GM19452 (cell line): ENCODE data around the gene DERL3.

Experiments
- ATAC-seq: cut with Tn5 transposase; IDR thresholded peaks from one replicate; pipeline ENCODE4 v1.9.1; 2021; ENCODE audit not compliant: unreplicated experiment

The DERL3 gene

DNA sequence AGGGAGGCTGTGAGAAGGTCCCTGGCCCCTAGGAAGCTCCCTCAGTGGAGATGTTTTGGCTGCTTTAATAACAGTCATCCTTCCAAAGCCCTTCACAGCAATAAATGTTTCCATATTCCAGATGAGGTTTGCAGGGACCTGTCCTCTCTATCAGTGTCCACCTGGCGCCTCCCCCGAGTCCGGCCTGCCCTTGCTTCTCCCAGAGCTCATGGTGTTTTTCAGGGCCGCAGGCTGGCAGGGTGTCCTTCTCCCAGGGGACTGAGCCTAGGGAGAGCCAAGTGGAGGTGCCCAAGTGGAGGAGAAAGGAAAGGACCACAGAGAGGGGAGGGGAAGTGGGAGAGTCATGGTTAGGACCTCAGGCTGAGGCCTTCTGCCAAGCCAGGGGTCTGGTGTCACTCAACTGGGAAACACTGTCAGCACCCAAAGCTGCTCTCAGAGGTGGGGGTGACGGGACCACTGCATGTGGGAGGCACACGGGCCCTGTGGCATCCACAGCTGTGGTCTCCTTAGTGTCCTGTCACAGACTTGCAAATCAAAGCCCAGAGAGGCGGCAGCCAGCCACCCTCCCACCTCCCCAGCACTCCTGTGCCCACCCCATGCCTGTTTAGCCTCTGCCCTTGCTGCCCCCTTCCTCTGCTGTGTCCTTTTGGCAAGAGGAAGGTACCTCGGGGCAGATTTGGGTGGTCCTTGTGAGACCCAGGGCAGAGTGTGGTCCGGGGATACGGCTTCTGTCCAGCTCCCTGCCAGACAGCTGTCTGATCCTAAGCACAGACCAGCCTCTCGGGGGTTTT lies 6.4 kb downstream of the DERL3 start:
- no peak for ATAC-seq

DNA sequence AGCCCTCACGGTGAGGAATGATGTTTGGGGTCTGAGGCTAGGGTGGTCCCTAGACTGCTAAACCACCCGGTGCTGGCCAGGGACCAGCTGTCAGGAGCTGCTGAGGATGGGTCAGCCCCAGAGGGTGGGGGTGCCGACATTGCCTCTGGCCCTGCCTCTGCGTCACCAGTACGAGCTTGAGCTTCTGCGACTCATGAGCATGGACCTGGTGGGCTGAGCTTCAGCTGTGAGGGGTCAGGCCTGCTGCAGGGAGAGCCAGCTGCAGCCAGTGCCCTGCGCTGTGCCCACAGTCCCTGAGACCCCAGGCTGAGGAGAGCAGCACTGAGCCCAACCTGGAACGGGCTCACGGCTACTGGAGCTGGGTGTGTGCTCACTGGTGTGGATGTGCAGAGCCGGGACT lies 7.0 kb downstream of the DERL3 start:
- no peak for ATAC-seq

DNA sequence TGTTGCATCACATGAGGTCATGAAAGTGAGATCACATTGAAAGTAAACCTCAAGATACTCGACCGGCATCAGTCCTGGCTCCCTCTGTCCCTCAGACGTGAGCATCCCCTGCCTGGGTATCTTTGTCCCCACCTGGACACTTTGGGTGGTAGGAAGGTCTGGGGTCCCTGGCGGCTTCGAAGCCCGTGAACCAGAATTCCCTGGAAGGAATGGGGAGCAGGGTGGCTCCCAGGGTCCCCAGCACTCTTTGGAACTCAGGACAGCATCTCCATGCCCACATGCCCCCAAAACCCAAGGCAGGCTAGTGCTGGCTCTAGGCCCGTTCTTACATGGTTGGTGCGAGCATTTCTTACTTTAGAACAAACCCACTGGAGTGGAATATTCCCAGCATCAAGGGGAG lies 7.5 kb downstream of the DERL3 start:
- ATAC-seq = no peak

- ATAC-seq = no peak
These were observed 8.9 kb downstream of the DERL3 start for GRCh38 chr22:23829845-23830372.

GRCh38 chr22:23828800-23829680 lies 9.8 kb downstream of the DERL3 start:
- ATAC-seq = no peak

GRCh38 chr22:23827351-23827995 lies 11.3 kb downstream of the DERL3 start:
- ATAC-seq = no peak

- ATAC-seq = no peak
These were observed 12.1 kb downstream of the DERL3 start for GRCh38 chr22:23826510-23827350.

- ATAC-seq = no peak
These were observed 13.4 kb downstream of the DERL3 start for GRCh38 chr22:23825246-23825905.

DNA sequence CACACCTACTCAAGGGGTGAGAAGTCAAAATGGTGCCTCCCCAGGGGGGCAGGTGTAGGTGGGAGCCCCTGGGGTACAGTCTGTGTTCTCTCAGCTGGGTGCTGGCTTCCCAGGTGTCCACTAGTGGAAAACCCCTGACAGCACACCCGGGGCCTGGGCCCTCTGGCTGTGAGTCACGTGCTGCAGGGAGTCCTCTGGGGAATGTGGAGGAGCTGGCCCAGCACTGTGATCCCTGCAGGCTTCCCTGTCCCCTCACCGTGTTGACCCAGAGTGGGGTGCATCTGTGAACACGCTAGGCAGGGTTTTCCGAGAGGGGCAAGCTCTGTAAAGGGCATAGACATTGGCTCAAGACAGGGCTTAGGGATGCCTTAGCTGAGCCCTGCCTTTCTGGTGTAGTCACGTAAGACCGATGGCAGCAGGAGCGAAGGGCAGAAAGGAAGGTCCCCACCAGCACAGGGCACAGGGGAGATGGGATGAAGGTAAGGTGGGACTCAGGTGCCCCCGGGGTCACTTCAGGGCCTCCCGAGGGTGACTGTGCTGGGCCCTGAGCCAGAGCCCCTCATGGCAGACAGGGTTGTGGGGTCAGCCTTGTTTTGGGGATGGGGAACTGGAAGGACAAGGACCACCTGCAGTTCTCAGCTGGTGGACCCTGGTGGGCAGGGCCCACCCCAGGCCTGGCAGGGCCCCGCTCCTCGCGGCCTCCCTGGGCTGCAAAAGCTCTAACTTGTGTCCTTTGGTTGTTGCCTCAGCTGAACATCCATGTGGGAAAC lies 14.1 kb downstream of the DERL3 start:
- ATAC-seq = no peak

GRCh38 chr22:23823331-23823791 lies 15.4 kb downstream of the DERL3 start:
- no peak for ATAC-seq

DNA sequence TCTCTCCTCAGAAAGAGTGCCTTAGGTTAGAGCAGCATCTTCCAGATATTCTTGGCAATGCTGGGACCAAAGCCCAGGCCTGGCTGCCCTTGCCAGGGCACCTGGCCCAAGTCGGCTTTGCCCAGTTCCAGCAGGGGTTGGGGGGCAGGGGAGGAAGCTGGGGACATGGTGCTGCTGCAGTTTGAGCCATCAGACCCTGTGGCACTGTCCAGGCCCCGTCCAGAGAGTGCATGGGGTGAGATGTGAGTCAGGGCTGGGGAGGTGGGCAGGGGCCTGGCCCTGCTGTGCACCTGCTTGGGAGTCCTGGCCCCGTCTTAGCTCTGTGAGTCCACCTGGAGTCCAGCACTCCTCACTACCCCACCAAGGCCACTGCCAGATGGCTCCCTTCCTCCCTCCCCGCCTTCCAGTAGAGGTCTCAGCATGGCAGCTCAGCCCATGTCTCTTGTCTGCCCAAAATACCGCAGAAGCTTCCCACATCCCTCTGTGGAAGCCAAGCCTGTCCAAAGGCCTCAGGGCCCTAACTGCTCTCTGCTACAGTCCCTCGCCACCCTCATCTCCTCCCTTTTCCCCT lies 16.6 kb downstream of the DERL3 start:
- ATAC-seq = no peak

DNA sequence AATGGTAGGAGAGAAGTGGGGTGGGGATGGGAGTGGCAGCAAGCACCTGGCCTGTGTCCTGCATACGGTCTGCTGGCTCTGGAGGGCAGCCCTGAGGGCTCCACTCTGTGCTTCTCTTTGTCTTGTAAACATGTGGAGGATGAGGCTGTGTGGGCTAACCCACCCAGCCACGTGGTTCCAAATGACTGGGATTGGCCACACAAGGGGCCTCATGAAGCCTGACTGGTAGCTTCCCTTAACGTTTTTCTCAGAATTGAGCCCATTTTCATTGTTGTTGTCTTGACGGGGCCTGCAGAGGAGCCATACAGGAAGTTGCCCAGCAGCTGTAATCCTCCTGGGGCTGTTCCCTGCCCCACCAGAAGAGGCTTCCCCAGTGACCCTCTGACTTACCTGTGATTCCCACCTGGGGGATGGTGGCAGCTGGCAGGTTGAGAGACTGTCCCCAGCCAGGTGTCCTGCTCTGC lies 18.0 kb downstream of the DERL3 start:
- ATAC-seq = no peak

GRCh38 chr22:23818541-23818940 lies 20.3 kb downstream of the DERL3 start:
- ATAC-seq = no peak

DNA sequence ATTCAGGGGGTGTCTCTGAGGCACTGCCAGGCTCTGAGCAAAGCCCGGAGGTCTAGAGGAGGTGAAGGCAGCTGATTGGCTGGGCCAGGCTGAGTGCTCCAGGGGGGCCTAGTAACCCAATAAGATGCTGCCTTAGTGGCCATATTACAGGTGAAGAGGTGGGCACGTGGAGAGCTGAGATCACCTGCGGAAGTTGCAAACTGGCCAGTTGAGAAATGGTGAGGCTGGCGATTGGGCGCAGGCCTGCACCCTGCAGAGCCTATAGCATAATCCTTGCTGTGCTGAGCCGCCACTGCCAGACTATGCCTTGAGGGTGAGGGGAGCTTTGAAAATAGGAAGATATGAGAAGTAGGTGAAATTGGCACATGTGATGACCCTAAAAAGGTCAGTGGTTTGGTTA lies 21.7 kb downstream of the DERL3 start:
- no peak for ATAC-seq

DNA sequence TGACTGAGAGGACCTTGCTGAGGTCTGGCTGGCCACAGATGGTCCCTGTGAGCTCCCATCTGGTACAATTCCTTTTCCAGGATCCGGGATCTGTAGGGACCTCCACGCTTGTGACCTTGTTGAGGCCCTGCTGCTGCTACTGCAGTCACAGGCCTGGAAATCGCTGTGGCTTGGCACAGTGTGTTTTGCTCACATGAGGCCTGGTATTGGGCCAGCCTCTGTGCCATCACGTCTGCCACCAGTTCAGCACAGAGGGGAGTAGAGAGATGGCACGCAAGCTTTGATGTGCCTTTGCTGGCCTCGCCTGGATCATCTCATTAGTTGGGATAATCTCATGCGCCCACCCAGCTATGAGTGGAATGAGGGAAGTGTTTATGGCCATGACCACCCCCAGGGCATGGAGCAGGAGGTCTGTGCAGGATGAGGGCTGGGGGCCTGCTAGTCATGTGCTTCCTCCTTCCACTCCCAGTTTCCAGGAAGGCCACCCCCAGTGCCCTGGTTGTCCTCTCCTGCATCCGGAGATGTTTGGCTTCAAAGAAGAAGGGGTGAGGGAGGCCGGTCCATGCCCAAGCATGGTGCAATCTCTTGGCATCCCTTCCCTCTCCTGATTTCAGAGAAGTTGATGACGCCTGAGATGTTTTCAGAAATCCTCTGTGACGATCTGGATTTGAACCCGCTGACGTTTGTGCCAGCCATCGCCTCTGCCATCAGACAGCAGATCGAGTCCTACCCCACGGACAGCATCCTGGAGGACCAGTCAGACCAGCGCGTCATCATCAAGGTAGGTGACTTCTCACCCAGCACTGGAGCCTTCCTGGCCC lies 22.4 kb downstream of the DERL3 start:
- ATAC-seq = no peak

DNA sequence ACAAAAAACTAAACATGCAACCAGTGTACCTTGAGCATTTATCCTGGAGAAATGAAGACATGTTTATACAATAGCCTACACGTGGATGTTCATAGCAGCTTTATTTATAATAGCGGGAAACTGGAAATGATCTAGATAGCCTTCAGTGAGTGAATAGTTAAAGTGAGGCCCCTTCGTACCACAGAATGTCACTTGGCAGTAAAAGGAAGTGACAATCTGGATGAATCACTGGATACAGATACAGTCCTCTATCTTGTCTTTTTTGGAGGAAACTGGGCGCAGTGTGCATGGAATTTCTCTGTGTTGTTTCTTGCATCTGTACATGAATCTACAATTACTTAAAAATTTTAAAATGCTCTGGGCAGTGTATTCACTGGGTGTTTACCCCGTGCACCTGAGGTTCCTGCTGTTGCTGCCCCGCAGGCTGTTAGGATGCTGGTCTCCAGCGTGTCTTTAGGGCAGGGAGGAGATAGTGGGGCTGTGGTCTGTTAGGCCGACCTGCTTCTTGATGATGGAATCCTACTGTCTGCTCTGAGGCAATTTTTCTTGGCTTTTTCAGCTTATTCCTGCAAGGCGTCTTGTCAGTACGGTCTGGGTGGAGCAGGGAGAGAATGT lies 23.2 kb downstream of the DERL3 start:
- ATAC-seq = no peak

GRCh38 chr22:23812378-23812777 lies 26.4 kb downstream of the DERL3 start:
- ATAC-seq = no peak
